ENCODE measurements around the gene OMP. TPM values are rescaled to one million over a fixed set of nuclear protein-coding genes. Genes with fewer than 3 reads are reported as not detected.

Gene OMP
- total and polyA plus RNA-seq, 2 of the 4 experiments (the other 2 are of a cell fraction): 0.27 TPM; not detected in 1

DNA sequence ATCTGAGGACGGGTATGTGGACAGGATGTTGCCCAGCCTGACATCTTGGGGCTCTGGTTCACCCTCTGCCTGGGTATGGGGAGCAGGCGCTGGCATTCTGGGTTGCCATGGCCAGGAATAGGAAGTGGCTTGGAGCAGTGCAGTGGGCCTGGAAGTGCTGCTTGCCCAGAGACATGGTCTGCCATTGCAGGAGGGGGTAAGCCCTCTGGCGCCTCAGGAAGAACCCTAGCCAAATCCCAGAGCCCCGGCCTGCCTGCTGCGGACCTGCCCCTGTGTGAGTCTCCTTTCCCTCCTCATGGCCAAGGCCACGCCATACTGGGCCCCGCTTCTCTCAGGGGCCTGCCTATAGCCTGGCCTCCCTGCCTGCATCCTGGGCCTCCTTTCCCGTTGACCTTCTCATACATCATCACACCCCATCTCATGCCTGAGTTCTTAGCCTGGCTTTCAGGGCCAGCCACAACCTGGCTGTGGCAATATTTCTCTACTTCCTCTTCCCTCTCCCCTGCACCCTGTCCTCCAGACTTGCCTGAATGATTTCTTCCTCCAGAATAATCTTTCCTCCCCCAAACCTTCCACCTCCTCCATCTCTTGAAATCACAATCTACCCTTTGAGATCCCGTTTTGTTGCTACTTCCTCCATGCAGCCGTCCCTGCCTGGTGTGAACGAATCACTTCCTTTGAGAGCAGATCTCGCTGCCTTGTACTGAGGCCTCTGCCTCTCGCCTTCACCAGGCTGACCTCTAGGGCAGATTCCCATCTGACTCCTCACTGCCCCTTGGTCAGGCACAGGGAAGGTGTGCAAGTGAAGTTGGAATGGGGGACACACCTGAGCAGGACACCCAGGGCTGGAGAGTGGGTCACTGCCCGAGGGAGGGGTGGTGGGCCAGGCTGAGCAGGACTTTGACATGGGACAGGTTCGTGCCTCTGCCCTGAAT lies 30.7 kb upstream of the OMP start (continued):
- no peak for TF ChIP-seq MAZ (IDR thresholded peaks at IDR 0.05; ENCODE audit: borderline replicate concordance, low read depth, low read length)

DNA sequence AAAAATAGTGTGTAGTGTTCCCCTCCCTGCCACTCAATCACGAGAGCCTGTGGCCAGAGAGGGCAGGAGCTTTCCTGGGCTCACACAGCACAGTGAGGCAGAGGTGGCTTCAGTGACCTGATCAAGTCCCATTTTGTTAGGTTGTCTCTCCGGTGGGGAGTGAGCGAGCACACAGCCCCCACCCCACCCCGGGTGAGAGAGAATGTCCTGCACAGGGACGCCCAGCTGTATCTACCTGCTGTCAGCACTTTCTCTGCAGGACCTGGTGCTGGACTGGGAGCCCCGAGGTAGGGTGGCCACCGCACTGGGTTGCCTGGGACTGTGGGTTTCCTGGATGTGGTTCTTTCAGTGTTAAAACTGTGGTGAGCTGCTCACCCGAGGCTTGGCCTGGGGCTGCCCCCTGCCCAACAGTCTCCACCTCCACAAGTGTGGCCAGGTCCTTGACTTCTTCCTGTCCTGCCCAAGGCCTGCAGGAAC lies 29.8 kb upstream of the OMP start:
- no TSS peak for BruUV-seq (replicated peaks)
- DNase-seq (no peak), ATAC-seq (ENCODE audit: low read depth) (no peak)
- no CpG with 5 or more reads among the region's 8 CpGs for WGBS, 2 experiments (ENCODE audit: extremely low coverage in 2 of 2, insufficient read length in 1 of 2)
- peak overlapping the region; percentile 92 for H3K4ac ChIP-seq (ENCODE audit: low read depth, low read length)
- peak overlapping the region; percentile 46; the same call in 1 of the 2 replicates for H2AK5ac ChIP-seq (ENCODE audit: low read depth, low read length)
- peak overlapping the region; percentile 38 for H2BK20ac ChIP-seq (ENCODE audit: low read depth, low read length)
- peak overlapping the region; percentile 25; the same call in 1 of the 2 replicates for H4K91ac ChIP-seq (ENCODE audit: insufficient read depth, low read depth, low read length)
- peak overlapping the region; percentile 34; the same call in 1 of the 2 replicates for H3K18ac ChIP-seq (ENCODE audit: low read depth, low read length)
- peak overlapping the region; percentile 11 to 61; a peak in 3 of 4 replicates for H4K8ac ChIP-seq (ENCODE audit: low read depth in 2 of 2, low read length in 2 of 2)
- no peak overlapping the region for H3K56ac ChIP-seq (ENCODE audit: extremely low read depth, insufficient read depth, low read length)
- H3K27ac ChIP-seq (ENCODE audit: insufficient read depth, low read length): peak overlapping the region; percentile 80
- dilution Hi-C loops (cut with HindIII; ENCODE audit: low sequenced_read_pairs, unreplicated experiment): no loop called here
- peak overlapping the region; percentile 9; the same call in 1 of the 3 replicates for H2BK15ac ChIP-seq (ENCODE audit: low read depth, low read length)
- no peak for TF ChIP-seq RAD21 (IDR thresholded peaks at IDR 0.05; ENCODE audit: low read length)
- TF ChIP-seq, protein P1, sequence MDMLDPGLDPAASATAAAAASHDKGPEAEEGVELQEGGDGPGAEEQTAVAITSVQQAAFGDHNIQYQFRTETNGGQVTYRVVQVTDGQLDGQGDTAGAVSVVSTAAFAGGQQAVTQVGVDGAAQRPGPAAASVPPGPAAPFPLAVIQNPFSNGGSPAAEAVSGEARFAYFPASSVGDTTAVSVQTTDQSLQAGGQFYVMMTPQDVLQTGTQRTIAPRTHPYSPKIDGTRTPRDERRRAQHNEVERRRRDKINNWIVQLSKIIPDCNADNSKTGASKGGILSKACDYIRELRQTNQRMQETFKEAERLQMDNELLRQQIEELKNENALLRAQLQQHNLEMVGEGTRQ (IDR thresholded peaks at IDR 0.05; ENCODE audit: low read depth, low read length): no peak
- TF ChIP-seq, protein P2, sequence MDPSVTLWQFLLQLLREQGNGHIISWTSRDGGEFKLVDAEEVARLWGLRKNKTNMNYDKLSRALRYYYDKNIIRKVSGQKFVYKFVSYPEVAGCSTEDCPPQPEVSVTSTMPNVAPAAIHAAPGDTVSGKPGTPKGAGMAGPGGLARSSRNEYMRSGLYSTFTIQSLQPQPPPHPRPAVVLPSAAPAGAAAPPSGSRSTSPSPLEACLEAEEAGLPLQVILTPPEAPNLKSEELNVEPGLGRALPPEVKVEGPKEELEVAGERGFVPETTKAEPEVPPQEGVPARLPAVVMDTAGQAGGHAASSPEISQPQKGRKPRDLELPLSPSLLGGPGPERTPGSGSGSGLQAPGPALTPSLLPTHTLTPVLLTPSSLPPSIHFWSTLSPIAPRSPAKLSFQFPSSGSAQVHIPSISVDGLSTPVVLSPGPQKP (IDR thresholded peaks at IDR 0.05; ENCODE audit: borderline replicate concordance, low read depth, low read length): no peak
- no peak for TF ChIP-seq MAZ (IDR thresholded peaks at IDR 0.05; ENCODE audit: borderline replicate concordance, low read depth, low read length)
- no peak for TF ChIP-seq MAFK (IDR thresholded peaks at IDR 0.05; ENCODE audit: low read depth, low read length)
- in situ Hi-C loops (cut with MboI; ENCODE audit: low sequenced_read_pairs): no loop called here
- peaks cover 13 to 49% of the 10 kb centered on the region in 2 experiments; a peak in 3 of 4 replicates for H3K79me1 ChIP-seq (ENCODE audit: low read depth in 1 of 2, low read length in 2 of 2)
- ChIA-PET CTCF (interaction anchor here (2.0 kb wide), 1 partner anchor 18 kb away, joined by 12 read pairs; no protein-coding TSS in a partner anchor), POLR2A (ENCODE audit: unreplicated experiment) (interaction anchor here (1.0 kb wide), 1 partner anchor 9 kb away, joined by 4 read pairs; no protein-coding TSS in a partner anchor)
- peaks cover 22% of the 10 kb centered on the region for H3K9me1 ChIP-seq (ENCODE audit: insufficient read depth, low read length)
- H3K14ac ChIP-seq (replicated peaks; ENCODE audit: low read depth, low read length): peak overlapping the region; percentile 71; the same call in 1 of the 2 replicates
- no peak overlapping the region for H3K4me3 ChIP-seq (ENCODE audit: insufficient read depth, low read depth, low read length)
- no peaks in the 10 kb centered on the region for H3K9me3 ChIP-seq (ENCODE audit: control insufficient read depth, insufficient read depth, low read length)
- peak overlapping the region; percentile 42 for H2BK120ac ChIP-seq (ENCODE audit: low read depth, low read length)
- no peaks in the 10 kb centered on the region for H3K27me3 ChIP-seq (ENCODE audit: control insufficient read depth, insufficient read depth, low read length)
- peak overlapping the region; percentile 20; the same call in 1 of the 2 replicates for H3K9ac ChIP-seq (ENCODE audit: low read depth, low read length)
- H2BK5ac ChIP-seq (ENCODE audit: low read depth, low read length, poor library complexity, severe bottlenecking): peak overlapping the region; percentile 78
- 0 out of 2 replicates have a peak overlapping the region, but pooled peaks have one; percentile 68 for H3K23ac ChIP-seq (ENCODE audit: low read depth, low read length)
- peak overlapping the region; percentile 80 for H2AK9ac ChIP-seq (replicated peaks; ENCODE audit: low read depth, low read length, poor library complexity)
- no peak overlapping the region for H3K4me2 ChIP-seq (ENCODE audit: low read depth, low read length)
- intact Hi-C loops (cut with micrococcal nuclease): loop anchor here (2.0 kb wide), 1 partner anchor 26 kb away; no protein-coding TSS in a partner anchor
- H3K36me3 ChIP-seq (ENCODE audit: control insufficient read depth, insufficient read depth, low read length): no peaks in the 10 kb centered on the region
- peaks cover 11% of the 10 kb centered on the region for H4K20me1 ChIP-seq (ENCODE audit: insufficient read depth, low read length)
- H4K5ac ChIP-seq (ENCODE audit: low read depth, low read length): no peak overlapping the region; the same call in 1 of the 2 replicates
- H2AFZ ChIP-seq (replicated peaks; ENCODE audit: low read length, poor library complexity): peak overlapping the region; percentile 87
- H3K4me1 ChIP-seq (ENCODE audit: control insufficient read depth, insufficient read depth, low read length): peaks cover 33% of the 10 kb centered on the region

All from IMR-90 (cell line).